GM20000 (cell line): ENCODE measurements around the gene ATAD3C.
"Not testable (repeated sequence)": the region's sequence is repeated elsewhere in the genome, so short reads cannot be mapped to it uniquely, and the experiment has no call there.

Experiments used
- DNase-seq: peaks from one replicate; pipeline ENCODE4 v3.0.0; 2012; ENCODE audit warnings: low spot score
- TF ChIP-seq, protein P1 (sequence below): IDR thresholded peaks from 2 replicates; pipeline ENCODE4 v1.5.1; 2012; ENCODE audit warnings: mild to moderate bottlenecking, control low read depth; ENCODE audit errors: extremely low read depth, missing control alignments

ATAD3C gene

DNA sequence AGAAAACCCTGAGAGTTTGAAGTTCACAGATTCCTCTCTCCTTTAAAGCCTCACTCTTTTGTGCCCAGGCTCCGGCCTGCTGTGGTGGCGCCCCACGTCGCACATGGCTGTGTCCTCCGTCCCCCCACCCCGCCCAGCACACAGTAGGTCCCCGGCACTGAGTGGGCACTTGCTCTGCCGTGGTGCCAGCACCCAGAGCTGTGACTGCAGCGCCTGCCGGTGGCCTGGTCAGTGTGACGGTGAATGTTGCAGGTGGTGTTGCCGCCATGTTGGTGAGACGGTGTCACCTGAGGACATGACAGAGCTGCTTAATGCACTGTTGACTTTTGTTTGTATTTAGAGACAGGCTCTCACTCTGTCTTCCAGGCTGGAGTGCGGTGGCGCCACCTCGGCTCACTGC, 3.4 kb downstream of the ATAD3C start:
- TF ChIP-seq, protein P1, sequence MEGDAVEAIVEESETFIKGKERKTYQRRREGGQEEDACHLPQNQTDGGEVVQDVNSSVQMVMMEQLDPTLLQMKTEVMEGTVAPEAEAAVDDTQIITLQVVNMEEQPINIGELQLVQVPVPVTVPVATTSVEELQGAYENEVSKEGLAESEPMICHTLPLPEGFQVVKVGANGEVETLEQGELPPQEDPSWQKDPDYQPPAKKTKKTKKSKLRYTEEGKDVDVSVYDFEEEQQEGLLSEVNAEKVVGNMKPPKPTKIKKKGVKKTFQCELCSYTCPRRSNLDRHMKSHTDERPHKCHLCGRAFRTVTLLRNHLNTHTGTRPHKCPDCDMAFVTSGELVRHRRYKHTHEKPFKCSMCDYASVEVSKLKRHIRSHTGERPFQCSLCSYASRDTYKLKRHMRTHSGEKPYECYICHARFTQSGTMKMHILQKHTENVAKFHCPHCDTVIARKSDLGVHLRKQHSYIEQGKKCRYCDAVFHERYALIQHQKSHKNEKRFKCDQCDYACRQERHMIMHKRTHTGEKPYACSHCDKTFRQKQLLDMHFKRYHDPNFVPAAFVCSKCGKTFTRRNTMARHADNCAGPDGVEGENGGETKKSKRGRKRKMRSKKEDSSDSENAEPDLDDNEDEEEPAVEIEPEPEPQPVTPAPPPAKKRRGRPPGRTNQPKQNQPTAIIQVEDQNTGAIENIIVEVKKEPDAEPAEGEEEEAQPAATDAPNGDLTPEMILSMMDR = no peak

DNA sequence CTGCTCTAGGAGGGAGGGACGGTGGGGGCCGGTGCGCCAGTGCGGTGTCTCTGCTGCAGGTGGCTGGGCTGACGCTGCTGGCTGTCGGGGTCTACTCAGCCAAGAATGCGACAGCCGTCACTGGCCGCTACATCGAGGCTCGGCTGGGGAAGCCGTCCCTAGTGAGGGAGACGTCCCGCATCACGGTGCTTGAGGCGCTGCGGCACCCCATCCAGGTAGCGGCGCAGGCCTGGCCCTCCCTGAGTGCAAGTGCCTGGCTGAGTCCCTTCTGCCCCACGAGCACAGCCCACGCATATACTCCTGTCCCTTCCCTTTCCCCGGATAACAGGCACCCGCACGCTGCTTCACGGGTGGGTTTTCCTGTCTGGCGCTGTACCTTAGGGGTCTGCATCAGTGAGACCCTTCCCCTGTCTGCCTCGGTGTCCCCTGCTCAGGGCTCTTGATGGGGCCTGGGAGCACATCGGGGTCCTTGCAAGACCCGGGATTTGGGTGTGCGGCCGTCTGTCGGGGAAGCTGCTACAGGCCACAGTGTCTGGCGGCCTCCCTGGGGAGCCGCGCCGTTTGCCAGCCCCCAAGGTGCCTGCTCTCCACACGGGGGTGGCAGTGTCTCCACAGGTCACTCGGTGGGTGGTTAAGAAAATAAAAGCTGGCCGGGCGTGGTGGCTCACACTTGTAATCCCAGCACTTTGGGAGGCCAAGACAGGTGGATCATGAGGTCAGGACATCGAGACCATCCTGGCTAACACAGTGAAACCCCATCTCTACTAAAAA, 5.0 kb downstream of the ATAD3C start:
- not testable (repeated sequence) for DNase-seq

More for the DNA sequence above, 3.4 kb downstream of the ATAD3C start:
- no peak for DNase-seq

DNA sequence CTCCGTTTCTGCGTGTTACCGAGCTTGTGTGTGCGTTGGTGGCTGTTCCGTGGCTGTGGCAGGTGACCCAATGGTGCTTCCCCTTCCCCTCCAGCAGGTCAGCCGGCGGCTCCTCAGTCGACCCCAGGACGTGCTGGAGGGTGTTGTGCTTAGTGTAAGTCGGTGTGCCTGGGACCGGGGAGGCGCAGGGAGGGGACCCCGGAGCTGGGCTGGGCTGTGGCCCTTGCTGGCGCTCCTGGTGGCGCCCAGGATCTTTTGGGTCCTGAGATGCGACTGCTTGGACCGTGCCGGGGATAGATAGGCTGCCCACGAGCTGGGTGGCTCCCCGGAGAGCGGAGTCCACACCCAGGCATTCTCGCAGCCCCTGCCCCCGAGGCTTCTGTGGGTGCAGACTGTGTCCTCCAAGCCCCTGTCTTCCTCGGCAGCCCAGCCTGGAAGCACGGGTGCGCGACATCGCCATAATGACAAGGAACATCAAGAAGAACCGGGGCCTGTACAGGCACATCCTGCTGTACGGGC, 5.9 kb downstream of the ATAD3C start:
- TF ChIP-seq, protein P1 = no peak
- DNase-seq = no peak

DNA sequence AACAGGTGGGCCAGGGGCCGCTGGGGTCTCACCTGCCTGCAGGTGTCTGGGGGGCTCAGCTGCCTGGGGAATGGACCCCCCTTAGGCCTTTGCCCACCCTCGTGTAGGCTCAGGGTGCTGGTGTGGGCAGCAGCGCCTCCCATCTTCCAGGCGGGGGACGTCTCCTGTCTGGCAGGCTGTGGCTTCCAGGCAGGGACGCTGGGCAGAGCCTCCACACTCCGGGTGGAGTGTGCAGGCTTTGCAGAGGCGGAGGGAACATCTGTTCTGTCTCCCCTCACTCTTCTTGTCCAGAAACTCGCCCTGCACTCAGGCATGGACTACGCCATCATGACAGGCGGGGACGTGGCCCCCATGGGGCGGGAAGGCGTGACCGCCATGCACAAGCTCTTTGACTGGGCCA, 6.4 kb downstream of the ATAD3C start:
- DNase-seq = not testable (repeated sequence)

DNA sequence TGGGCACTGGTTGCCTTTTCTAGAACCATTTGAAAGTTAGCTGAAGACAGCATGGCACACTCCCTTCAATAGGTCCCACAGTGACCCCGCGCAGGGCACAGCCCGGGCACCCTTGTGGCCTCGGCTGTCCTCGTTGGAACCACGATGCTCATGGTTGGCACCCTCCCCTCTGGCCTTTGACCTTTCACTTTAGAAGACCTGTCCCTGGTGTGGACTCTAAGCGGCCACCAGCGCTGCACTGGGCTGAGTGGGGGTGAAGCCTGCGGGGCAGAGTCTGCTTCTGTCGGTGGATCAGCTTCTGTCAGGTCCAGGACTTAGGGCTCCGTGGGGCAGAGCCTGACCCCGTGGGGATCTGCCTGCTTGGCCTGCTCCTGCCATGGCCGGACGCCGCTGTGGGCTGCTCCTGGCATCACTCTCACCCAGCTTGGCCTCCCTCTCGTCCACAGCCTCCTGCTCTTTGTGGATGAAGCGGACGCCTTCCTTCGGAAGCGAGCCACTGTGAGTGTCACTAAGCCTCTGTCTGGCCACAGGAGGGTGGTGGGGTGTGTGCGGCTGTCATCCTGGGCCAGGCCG, 7.3 kb downstream of the ATAD3C start:
- not testable (repeated sequence) for DNase-seq

DNA sequence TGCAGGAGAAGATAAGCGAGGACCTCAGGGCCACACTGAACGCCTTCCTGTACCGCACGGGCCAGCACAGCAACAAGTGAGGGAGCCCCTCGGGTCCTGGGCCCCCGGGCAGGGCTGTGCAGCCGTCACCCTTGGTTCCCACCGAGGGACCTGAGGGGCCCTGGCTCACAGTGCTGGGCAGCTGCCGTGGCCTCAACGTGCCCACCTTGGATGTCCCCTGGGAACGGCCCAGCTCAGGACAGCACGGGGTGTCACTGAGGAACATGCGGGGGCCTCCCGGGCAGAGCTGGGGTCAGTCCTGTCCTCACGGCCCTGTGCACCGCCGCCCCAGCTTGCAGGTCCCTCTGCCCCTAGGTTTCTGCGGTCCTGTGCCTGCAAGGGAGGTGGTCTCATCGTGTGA, 9.7 kb downstream of the ATAD3C start:
- DNase-seq = not testable (repeated sequence)

DNA sequence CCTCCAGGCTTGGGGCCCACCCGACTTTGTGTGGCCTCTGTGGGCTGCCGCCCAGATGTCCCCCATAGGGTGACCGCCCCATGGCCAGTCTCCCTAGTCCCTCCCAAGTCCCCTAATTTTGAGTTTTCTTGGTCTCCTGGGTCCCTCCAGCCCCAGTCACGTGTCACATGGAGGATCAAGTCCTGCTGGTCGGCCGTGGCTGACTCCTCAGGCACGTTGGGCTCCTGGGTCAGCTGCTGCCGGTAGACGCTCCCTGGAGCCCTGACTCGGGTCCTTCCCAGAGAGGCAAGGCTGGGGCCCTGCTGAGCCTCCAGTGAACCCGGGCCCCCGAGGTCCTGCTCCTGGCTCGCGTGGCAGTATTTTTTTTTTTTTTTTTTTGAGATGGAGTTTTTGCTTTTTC, 10.2 kb downstream of the ATAD3C start:
- not testable (repeated sequence) for DNase-seq

DNA sequence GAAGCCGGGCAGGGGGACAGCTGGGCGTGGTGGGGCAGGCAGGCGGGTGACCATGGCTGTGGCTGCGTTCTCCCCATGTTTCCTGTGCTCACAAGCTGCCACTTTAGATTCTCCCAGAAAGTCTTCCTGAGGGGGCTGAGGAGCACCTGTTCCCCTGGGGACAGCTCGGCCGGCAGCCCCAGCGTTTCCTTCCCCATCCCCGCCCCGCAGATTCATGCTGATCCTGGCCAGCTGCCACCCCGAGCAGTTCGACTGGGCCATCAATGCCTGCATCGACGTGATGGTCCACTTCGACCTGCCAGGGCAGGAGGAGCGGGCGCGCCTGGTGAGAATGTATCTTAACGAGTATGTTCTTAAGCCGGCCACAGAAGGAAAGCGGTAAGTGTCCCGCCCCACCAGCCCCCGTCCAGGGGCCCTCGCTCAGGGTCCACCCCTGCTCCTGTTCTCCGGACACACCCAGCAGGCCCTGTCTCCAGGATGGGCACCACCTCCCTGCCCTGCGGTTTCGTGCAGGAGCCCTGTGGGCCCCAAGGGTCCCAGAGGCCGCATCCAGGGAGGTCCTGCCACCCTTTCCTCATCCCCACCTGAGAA, 11.1 kb downstream of the ATAD3C start:
- TF ChIP-seq, protein P1 = no peak

DNA sequence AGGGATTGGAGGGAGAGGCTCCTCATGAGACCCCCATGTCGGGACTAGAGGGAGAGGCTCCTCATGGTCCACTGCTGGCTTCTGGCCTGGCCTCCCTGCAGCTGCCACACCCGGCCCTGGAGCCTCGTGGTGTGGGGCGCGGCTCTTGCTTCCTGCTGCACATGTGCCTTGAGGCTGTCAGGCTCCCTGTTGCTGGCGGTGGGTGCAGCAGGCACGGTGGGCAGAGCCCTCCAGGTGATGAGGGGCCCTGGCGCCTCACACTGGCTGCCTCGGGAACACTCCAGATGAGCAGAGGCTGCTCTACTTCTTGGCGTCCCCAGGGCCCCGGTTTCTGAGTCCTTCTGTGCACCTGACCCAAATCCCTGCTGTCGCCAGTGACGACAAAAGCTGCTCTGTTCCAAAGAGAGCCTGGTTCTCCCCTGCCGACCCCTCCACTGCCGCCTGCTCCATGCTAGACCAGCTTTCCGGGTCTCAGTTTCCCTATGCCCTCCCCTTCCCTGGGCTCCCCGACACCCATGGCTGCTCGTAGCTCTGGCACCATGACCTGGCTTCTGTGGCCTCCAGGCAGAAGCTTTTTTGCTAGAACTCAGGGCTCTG, 12.3 kb downstream of the ATAD3C start:
- TF ChIP-seq, protein P1 = no peak
- DNase-seq = no peak

More for the DNA sequence above, 11.1 kb downstream of the ATAD3C start:
- no peak for DNase-seq
